NCI-H2081 treated with DMSO at 0.1 percent for 48 hours (cell line): ENCODE data around the gene NUP93.
"Not testable (repeated sequence)": the region's sequence is repeated elsewhere in the genome, so short reads cannot be mapped to it uniquely, and the experiment has no call there.

ENCODE experiments used
- DNase-seq: peaks from one replicate; lab custom pipeline; 2025; lab: John Stamatoyannopoulos, UW

NUP93 gene

GRCh38 chr16:56849690-56850680 lies 120.1 kb downstream of the NUP93 start:
- no peak for DNase-seq

GRCh38 chr16:56851671-56852400 lies 121.9 kb downstream of the NUP93 start:
- no peak for DNase-seq

GRCh38 chr16:56852401-56852730 lies 122.4 kb downstream of the NUP93 start:
- no peak for DNase-seq

- no peak for DNase-seq
These were observed 123.0 kb downstream of the NUP93 start for GRCh38 chr16:56852968-56853367.

GRCh38 chr16:56855201-56855600 lies 125.3 kb downstream of the NUP93 start:
- DNase-seq, result no peak

GRCh38 chr16:56855946-56856345 lies 126.0 kb downstream of the NUP93 start:
- no peak for DNase-seq

- DNase-seq, result no peak
These were observed 127.0 kb downstream of the NUP93 start for GRCh38 chr16:56856876-56857447.

GRCh38 chr16:56858374-56858773 lies 128.4 kb downstream of the NUP93 start:
- DNase-seq, result no peak

- DNase-seq, result no peak
These were observed 129.7 kb downstream of the NUP93 start for GRCh38 chr16:56859636-56860035.

- no peak for DNase-seq
These were observed 130.5 kb downstream of the NUP93 start for GRCh38 chr16:56860226-56861020.

GRCh38 chr16:56861092-56861610 lies 131.2 kb downstream of the NUP93 start:
- no peak for DNase-seq

GRCh38 chr16:56861756-56862155 lies 131.8 kb downstream of the NUP93 start:
- no peak for DNase-seq

- DNase-seq, result no peak
These were observed 132.8 kb downstream of the NUP93 start for GRCh38 chr16:56862776-56863175.

- no peak for DNase-seq
These were observed 135.0 kb downstream of the NUP93 start, which contains the start of gene SLC12A3 for GRCh38 chr16:56864960-56865359. Gene SLC12A3 (plus strand): TSS chr16:56865207. CDS start chr16:56865236, 29 bp downstream.

GRCh38 chr16:56865394-56866062 lies 135.6 kb downstream of the NUP93 start:
- no peak for DNase-seq

GRCh38 chr16:56866955-56867830 lies 137.3 kb downstream of the NUP93 start:
- no peak for DNase-seq

GRCh38 chr16:56868175-56868574 lies 138.2 kb downstream of the NUP93 start:
- DNase-seq, result no peak

- DNase-seq, result not testable (repeated sequence)
These were observed 138.8 kb downstream of the NUP93 start for GRCh38 chr16:56868766-56869165.

- no peak for DNase-seq
These were observed 139.8 kb downstream of the NUP93 start for GRCh38 chr16:56869513-56870275.
